Smooth muscle cell of the brain vasculature (primary cell): ENCODE data around the gene RPL36A.

Experiments used
- DNase-seq: peaks from one replicate; pipeline ENCODE4 v3.0.0-alpha.2; 2012; ENCODE audit warnings: low read depth, low spot score

Gene RPL36A

DNA sequence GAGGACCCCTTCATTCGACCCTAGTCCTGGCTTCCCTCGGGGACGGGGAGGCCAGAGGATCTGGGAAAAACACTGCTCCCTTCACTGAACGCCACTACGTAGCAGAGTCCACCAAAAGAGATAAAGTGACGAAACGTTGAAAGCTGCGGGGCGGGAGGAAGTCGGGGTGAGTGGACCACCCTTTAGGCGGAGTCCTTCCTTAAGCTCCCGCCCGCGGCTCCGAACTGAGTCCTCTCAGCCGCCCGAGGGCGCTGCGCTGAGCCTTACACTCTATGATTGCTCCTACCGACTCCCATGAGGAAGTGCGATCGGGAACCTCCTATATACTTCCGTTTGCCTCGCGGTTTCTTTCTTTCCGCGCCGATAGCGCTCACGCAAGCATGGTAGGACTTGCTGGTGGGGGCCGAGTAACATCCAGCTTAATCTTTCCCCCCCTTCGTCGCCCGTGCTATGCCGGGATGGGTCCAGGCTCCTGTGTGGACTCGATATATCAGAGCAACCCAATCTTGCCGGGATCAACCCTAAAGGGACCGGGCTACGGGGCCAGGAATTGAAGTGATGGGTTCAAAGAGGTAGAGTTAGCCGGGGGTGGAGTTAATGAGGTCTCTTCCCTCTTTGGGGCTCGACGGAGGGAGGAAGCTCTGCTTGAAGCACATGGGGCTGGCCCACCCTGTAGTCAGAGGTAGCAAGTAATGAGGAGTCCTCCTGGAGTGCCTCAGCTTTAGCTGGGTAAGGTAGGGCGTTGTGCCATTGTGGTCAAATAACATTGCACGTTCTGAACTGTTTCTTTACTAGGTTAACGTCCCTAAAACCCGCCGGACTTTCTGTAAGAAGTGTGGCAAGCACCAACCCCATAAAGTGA lies at the start of gene RPL36A:
Gene RPL36A, plus strand, starts transcription at position 348 of the 862 bp plus-strand sequence. Its CDS starts 33 bp downstream, at position 381.
- peak; percentile 70 for DNase-seq

DNA sequence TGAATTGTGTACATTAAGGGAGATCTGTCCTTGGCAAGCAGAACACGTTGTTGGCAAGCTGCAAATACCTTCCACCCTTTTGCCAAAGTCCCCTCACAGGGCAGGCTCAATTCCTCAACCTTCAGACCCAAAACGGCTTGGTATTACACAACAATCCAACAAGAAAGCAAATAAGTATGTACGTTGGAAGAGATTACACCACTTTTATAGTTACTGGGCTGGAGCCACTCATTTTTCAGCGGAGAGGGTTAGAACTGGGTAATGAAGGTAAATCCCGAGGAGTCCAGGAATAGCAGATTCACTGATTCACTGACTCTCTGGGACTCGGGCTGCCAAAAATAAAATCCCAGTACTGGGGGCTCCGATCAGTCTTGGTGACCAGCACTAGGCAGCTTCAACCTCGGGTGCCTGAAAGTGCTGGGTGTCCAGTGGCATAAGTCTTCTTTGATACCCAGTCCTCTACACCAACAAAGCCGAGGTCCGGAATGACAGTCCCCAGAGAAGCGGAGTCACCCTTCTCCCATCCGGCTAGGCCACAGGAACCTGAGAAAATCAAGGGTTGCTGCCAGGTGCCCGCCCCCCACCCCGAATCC lies 42.9 kb upstream of the RPL36A start:
- no peak for DNase-seq

DNA sequence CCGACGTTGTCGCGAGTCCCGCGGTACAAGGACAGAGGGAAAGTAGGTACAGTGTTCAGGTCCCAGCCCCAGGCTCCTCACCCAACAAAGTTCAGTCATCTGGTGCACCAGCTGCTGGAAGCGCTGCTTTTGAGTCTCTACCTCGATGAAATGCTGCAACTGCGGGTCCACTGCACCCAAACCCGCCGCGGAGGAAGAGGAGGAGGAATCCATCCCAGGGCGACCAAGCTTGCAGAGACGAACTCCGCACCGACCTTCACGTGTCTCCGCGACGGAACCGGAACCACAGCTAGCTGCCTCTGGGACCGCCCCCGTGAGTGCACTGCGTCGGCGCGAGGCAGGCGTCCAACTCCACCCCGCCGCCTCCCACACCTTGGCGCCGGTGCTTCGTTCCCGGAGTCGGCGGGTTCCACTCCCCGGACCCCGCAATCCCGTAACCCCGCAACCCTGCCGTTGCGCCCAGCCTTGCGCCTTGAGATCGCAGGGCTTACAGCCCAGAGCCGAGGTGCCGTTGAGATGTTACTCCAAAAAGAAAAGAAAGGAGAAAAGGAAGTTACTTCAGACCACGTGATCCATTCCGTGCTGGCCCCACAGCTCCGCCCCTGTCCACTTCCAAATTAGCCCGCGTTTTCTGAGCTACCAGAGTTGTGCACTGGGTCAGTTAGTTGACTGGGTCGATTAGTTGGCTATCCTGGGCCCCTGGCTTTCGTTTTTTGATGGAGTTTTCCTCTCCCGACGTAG lies 42.2 kb upstream of the RPL36A start, which contains the start of gene TIMM8A:
Gene TIMM8A, minus strand, starts transcription at position 291 of the 741 bp plus-strand sequence. Its CDS starts 78 bp downstream, at position 213.
- peak; percentile 9 for DNase-seq

DNA sequence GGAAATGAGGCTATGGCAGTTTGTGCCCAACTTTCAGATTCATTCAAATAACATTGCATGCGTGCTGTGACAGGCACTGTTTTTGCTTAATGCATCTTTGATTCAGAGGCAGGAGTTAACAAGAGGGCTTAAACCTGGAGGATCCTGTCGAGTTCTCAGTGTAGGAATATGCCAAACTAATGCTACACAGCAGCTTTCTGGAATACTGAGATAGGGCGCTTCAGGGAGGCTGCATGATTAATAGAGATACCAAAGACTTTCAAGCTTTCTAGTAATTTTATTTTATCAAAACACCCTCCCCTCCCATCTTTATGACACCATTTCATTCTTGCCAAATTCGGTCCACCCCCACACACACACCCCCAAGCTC lies 41.6 kb upstream of the RPL36A start:
- no peak for DNase-seq

DNA sequence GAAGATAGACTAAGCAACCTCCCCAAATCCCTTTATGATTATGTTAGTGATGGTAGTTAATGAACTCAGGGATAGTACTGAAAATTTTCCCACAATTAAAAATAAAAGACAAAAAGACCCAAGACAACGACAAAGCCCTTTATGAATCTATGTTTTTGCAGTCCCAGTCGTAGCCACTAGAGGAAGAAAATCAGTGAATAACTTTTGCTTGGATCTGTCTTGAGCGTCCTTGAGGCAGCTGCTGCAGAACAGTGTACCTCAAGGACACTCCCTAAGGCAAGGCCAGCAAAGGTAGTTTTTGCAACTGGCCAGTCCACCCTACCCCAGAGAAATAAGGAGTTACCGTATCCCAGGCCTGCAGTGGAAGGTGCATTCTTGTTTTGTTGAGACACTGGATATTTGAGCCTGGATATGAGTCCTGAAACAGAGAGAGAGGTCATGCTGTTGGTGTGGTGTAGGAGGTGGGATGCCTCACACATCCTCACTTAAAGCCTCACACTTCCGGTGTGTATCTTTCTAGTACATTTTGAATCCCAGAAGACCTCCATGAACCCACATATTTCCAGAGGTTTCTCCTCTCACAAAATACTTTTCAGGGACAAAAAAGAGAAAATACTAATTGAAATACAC lies 33.5 kb upstream of the RPL36A start:
- DNase-seq, result no peak

DNA sequence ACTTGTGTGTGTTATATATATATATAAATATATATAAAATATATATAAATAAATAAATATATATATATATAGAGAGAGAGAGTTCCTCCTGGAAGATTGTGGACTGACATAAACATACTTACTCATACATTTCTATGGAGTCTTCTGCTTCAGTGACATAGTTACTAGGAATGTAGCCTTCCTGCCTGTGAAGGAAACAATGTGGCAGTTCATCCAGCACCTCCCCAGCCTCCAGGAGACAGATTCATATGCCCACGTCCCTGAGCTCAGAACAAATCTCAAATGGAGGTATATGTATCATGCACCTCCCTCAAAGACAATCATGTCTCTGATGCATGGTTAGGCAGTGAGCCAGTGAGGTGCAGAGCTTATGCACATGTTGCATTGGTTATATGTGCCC lies 30.8 kb upstream of the RPL36A start:
- DNase-seq, result no peak

DNA sequence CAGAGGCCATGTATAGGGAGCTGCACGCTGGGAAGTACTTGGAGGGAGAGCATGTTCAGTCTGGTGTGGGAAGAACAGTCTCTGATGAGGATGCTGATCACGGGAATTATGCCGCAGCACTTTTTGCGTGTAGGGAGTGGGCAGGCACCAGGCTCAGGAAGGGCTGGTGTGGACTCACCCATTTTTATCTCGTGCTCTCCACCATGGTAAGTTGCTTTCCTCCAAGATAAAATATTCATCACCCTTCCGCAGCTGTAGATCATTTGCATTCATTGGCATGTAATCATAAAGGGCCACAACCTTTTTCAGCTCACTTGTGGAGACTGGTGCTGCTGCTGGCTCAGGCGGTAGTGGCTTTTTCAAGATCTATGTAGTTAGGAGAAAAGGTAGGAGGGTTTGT lies 30.4 kb upstream of the RPL36A start:
- DNase-seq, result no peak

DNA sequence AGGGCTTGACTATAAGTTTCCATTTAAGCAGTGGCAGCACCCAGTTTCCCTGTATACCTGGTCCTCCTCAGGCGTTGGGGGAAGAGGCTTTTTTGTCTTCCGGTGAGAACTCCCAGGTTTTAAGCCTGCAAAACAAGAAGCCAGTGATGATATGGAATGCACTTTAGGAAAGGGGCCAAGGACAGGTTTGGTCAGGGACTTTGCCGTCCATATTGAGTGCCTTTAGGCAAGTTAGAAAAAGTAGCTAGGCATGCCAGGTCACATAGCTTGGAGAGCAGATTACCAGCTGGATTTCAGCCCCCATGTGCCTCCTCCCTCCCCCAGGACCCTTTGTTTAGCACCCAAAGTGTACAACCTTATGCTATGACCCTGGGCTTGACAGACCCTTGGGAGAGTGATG lies 28.7 kb upstream of the RPL36A start:
- DNase-seq, result no peak

DNA sequence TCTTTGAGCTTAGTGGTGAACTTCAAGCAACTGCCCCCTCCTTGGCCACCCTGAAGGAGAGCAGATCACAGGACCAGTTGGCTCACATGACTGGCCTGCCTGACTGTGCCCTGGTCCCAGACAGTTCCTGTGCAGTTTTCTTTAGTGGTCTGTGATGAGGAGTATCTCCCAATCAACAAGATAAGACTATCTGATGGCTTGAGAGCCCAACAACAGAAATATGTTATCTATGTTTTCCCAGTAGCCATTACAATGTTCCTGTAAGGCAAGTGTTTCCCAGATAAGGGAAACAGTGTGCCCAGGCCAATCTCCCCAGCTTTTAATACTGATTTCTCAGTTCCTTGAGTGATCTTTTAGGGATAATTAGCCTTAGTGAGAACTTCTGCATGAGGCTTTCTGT lies 28.1 kb upstream of the RPL36A start:
- DNase-seq, result no peak

DNA sequence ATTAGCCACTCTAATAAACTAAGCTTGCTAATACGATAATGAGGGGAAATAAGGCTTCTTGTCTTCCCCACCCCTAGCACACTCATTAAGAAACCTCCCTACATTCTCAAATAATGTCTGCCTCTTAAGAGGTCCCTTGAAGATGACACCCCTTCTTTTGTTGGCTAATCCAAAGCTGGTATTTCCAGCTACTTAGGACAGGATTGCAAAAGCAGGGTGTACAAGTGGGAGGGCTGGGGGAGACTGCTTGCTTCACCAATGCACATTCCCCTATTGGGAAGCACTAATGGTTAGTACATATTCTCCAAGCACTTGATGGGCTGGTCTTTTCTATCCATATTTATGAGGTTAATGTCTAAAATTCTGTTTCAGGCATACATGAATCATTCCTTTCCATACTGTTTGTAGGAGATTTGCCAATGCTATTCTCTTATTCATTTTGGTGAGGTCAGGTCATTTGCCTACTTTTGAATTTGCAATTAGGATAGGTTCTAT lies 25.5 kb upstream of the RPL36A start:
- DNase-seq, result no peak

DNA sequence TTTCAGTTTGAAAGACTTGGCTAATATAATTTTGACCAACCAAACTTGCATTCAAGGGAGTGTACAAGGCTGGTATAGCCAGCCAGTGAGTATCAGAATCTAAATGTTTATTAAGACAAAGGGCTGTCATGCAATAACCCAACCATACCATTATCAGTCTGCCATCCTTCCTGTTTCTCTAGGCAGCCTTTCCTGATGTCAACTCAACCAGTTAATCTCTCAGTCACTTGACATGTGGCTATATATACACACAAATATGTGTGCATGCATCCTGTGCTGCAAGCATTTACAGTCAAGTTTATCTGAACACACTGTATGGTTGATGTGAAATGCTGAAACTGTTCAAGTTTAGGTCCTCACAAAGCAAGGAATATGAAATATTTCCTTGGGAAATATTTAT lies 22.0 kb upstream of the RPL36A start:
- no peak for DNase-seq

- DNase-seq, result no peak
These were observed 21.1 kb upstream of the RPL36A start for GRCh38 chrX:101369687-101370086.

DNA sequence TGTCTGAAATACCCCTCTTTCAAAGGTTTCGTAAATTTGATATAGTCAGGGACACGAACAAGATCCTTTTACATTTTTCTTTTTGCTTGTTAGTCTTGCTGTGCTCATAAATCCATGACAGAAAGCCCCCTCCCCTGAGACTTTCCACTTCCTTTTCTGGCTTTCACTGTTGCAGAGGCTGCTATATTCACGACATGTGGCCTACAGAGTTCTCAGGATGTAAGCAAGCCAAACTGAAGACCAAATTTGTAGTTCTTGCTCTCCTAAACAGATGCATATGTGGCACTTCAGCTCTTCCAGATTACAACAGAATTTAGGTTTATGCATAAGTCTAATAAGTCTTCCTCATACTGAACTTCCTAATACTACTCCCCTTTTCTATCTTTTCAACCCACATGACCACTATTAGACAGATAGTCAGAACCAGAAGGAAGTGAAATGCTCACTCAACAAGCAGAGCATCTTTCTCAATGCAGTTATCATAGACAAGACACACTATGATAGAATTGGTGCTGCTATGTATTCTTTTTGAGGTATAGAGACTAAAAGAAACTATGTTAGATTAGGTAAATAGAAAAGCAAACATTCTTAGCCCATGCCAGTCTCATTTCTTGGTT lies 19.8 kb upstream of the RPL36A start:
- no peak for DNase-seq

GRCh38 chrX:101377547-101377946 lies 13.3 kb upstream of the RPL36A start:
- DNase-seq, result no peak

GRCh38 chrX:101383679-101384205 lies 7.1 kb upstream of the RPL36A start:
- DNase-seq, result no peak

DNA sequence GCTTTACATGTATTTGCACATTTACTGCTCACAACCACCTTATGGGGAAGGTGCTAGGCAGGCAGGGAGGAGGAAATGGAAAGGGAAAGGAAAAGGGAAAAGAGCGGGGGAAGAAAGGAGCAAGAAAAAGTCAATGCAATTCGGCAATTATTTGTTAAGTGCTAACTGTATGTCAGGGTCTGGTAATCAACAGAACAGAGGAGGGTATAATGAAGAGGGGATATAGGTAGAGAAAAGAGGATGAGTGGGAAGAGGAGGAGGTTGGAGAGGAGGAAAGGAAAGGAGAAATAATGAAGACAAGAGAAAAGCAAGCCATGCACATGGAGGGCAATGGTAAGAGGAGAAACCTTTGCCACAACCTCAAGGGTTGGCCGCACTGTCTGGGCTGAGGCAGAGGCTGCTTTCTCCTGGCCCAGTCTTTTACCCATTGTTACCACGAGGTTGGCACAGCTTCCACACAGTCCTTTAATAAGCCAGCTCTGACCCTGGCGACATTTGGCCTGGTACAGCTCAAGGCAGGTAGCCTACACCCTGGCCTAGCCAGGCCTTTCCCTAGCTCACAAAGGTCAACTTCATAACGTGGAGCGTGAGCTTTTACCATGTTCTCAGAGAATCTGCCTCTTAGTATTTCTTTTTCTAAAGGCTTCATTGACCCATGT lies 5.7 kb upstream of the RPL36A start:
- DNase-seq, result no peak

DNA sequence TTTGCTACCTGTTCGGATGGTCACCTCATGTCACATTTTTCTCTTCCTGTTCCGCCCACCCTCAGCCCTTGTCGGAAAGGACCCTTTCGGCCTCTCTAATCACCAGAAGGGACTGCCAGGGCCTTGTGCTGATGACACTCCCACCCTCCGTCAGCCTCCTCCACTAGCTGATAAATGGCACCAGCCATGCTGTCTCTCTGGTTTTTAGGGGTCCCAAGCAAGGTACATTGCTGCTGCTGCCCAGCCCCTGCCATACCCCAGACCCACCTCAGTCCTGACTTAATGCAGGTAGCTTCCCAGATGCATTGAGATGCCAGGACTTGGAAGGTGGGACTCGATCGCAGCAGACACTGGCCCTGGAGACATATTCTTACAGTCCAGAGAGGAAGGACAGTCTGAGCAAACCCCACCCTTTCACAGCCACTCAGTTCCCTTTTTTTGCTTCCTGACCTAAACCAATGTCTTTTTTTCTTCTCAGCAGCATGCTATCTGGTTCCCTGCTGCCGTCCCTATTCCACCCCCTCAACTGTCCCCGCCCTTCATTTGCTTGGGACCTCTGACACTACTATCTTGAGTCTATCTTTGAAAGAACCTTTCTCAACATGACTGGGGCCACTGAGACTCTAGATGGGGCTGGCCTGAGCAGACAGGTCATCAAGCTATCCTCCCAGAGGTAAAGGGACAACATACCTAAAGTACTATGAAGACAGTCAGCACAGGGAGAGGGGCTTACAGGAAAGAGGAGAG lies 4.8 kb upstream of the RPL36A start, which contains the start of gene BTK:
Gene BTK, minus strand, starts transcription at position 397 of the 747 bp plus-strand sequence. CDS start 10,907 bp downstream, outside the sequence.
- DNase-seq, result no peak

DNA sequence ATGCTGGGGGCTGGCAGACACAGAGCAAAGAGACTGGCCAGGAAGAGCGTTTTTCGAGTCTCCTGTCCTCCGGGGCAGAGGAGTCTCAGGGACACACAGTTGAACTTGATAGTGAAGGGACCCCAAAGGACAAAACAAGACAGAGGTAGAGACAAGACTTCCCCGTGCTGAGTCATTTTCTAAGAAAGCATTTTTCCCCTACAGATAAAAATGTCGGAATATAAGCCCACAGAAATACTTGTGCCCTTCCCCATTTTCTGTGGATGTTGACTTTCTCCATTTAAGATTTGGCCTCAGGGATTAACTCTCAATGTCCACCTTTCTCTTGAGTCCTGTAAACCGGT lies 4.3 kb upstream of the RPL36A start:
- no peak for DNase-seq

- no peak for DNase-seq
These were observed 2.2 kb upstream of the RPL36A start for GRCh38 chrX:101388604-101389003.

- DNase-seq, result no peak
These were observed 1.0 kb downstream of the RPL36A start for GRCh38 chrX:101391831-101392230.
